GM21529 (cell line): Measurements from ENCODE around the gene NTM.

Source experiments
- ATAC-seq: cut with Tn5 transposase; IDR thresholded peaks from one replicate; pipeline ENCODE4 v1.9.1; 2021; ENCODE audit not compliant: unreplicated experiment

NTM gene

DNA sequence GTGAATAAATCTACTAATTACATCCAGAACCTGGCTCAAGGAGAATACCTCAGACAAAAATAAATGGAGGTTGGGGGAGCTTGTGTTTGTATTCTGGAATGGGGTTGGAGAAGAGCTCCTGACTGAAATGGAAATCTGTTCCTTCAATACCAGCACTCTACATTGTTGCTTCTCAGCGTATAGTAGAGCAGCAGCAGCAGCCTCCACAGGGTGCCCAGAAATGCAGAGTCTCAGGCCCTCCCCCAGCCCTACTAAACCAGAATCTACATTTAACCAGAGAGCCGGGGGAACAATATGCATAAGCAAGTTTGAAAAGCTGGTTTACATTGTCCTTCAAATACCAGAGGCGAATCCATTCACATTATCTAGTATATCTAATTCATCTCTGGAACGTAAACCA is 474.8 kb downstream of the NTM start:
- ATAC-seq, result no peak

- no peak for ATAC-seq
Measured at GRCh38 chr11:131849485-131849884, 479.1 kb downstream of the NTM start.

- no peak for ATAC-seq
Measured at GRCh38 chr11:131850507-131850906, 480.1 kb downstream of the NTM start.

GRCh38 chr11:131851964-131852755 is 481.7 kb downstream of the NTM start:
- ATAC-seq, result no peak

DNA sequence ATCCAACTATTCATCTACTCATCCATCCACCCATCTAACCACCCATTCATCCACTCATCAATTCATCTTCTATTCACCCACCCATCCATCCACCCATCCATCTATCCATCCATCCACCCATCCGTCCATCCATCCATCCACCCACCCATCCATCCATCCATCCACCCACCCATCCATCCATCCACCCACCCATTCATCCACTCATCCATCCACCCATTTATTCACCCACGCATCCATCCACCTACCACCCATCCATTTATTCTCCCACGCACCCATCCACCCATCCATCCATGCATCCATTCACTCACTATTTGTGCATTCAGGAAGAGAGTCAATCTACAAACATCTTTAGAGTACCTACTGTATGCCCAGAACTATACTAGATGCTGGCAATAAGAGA is 482.3 kb downstream of the NTM start:
- no peak for ATAC-seq

GRCh38 chr11:131854391-131854790 is 484.0 kb downstream of the NTM start:
- no peak for ATAC-seq

GRCh38 chr11:131855320-131855719 is 484.9 kb downstream of the NTM start:
- ATAC-seq, result no peak

DNA sequence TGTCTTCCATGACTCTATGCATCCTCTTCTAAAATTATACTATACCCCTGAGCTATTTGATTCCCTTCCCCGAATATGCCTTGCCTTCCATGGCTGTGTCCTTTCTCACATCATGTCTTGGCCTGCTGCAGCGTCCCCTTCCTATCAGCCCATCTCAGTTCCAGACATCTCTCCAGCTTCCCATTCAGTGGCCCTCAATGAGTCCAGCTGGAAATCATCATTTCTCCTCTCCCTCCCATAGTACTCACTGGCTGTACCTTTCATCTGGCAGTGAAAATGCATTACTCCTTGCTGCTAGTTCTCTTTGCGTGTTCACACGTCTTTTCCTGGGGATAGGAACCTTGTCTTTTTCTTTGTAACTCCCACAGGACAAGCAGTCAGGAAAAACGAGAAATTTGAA is 486.8 kb downstream of the NTM start:
- no peak for ATAC-seq

DNA sequence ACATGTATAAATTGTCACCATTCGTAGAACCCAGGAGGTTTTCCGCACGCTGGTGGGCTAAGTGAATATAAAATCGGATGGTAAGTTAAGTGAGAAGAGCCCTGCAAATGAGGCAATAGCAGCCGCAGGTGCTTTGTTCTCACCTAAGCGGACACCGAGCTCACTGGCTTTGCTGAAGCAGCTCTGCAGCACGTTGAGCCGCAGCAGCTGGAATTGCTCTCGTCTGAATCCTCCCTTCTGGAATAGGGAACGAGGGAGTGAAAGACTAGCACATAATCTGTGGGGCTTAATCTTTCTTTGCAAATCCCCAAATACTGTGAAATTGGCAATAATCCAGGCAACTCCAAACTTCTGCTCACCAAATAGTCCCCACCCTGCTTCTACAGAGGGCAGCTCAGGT is 488.1 kb downstream of the NTM start:
- ATAC-seq, result no peak

DNA sequence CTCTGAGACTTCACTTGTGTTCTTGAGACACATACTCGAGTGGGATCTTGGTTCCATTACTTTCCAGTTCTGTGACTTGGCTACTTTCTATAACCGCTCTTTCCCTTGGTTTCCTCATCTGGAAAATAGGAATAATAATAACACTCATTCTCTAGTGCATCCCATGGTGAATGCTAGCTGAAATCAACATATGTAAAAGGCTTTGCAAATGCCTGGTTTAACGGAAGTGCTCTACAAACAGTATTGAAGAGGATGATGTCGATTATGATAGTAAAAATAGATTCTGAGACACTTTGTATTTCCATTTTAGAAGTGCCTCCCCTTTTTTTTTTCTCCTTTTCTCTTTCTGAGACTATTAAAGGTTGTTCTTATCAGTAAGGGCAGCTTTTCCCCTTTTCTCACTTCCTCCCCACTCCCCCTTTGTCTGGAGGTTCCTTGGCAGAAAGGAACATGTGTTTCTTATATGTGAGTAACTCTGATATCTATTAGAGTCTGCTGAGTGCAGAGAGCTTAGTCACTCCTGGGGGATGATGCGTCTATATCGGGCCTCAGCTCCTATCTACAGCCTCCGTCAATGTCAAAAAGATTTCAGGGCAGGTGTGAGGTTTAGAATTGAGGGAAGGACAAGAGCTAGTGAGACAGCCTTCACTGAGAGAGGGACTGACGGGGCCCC is 489.3 kb downstream of the NTM start:
- ATAC-seq, result no peak

GRCh38 chr11:131864228-131864627 is 493.8 kb downstream of the NTM start:
- ATAC-seq, result no peak

- no peak for ATAC-seq
Measured at GRCh38 chr11:131865860-131866259, 495.4 kb downstream of the NTM start.

DNA sequence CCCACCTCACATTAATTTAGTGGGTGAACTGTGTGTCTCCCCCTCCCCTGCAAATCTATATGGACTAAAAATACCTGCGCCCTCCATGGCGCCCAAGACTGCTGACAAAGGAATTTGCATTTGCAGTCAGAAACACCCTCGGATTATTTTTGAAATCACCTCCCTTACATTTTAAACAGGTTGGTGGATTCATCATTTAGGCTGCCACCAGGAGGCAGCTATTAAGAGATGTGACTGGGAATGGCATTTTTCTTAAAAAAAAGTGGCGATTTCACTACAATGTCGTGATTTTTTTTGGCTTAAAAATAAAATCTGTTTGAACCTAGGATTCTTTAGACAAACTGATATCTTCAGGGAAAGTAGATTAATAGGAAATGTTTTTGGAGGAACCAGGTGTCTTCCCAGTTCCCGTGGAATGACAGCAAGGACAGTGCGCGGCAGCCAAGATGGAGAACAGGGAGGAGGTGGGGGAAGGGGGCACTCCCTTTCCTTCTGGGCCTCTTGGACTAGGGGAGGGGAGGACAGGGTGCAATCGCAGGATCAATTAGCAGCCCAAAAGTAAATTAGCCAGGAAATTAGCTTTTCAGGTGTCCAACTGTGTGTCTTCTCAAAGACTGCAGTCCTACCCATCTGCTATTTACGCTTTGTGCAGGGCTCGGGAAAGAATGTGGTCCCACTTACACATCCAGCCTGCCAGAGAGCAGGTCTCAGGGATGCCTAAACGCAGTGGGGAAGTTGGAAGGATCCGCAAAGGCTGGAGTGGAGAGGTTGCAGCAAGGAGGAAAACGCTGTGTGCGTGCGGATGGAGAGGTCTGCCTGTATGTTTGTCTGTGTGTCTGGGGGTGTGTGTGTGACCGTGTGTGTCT is 496.4 kb downstream of the NTM start:
- ATAC-seq, result no peak

GRCh38 chr11:131867457-131868257 is 497.2 kb downstream of the NTM start:
- ATAC-seq, result peak; percentile 81

- ATAC-seq, result no peak
Measured at GRCh38 chr11:131868629-131869507, 498.5 kb downstream of the NTM start.

GRCh38 chr11:131870305-131870704 is 499.9 kb downstream of the NTM start:
- no peak for ATAC-seq

DNA sequence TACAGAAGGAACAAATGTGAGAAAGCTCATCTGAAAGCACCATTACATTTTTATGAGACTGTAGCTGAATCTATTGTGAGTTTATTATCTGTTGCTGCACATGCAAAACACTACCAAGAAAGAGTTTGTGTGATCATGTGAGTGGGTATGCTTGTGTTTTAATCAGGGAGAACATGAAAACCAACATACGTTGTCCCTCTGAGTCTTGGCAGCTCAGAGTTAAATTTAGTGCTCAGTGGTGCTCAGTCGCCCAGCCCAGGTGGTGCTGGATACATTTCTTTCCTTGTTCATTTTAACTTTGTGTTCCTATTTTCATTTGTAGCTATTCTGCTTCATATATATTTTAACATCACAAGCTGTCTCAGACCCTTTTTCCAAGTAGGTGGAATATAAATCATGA is 500.6 kb downstream of the NTM start:
- no peak for ATAC-seq

GRCh38 chr11:131874070-131874469 is 503.7 kb downstream of the NTM start:
- ATAC-seq, result no peak

DNA sequence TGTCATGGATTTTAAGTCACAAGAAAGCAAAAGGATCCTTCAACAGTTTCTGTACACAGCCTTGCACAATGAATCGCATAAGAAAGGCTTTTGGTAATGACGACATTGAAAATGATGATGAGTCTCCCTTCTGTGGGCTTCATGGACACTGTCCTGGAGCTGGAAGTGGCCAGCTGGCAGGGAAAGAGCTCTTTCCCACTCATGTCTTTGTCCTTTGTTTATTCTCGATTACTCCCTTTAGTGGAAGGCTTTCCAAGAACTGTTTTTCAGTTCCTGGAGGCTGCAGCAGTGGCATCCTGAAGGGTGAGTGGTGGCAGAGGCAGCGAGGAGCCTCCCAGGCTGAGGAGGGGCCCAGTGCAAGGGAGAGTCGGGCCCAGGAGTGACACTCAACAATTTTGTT is 505.2 kb downstream of the NTM start:
- ATAC-seq, result no peak
